ENCODE measurements around the gene PDHA2. TPM values are rescaled to one million over a fixed set of nuclear protein-coding genes. Genes with fewer than 3 reads are reported as not detected.
"Not testable (repeated sequence)": the region's sequence is repeated elsewhere in the genome, so short reads cannot be mapped to it uniquely, and the experiment has no call there.

The PDHA2 gene
- total RNA-seq, 1 donor from 2014 or later: not detected

DNA sequence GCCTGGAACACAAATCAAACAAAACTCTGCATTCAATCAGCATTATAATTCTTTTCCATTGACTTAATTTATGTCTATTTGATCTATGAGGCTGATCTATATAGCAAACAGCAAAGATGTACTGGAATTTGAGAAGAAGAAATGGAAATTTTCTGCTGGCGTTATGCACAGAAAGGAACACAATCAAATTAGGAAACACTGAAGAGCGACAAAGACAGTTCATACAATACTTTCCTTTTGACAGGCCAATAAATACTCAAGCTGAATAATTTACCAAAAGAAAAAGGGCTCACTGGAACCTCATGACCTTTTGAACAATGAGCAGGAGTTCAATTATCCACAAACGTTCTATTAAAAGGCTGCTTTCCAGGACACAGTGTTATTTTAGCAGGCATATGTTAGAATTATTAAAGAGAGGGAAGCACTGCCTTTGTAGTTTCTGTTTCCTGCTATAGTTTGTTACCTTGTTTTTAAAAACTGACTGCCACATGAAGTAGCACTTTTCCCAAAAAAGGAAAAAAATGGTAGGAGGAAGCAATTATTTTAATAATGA lies 8.1 kb downstream of the PDHA2 start:
- DNase-seq (ENCODE audit: low spot score): no peak
- TF ChIP-seq, protein P1, sequence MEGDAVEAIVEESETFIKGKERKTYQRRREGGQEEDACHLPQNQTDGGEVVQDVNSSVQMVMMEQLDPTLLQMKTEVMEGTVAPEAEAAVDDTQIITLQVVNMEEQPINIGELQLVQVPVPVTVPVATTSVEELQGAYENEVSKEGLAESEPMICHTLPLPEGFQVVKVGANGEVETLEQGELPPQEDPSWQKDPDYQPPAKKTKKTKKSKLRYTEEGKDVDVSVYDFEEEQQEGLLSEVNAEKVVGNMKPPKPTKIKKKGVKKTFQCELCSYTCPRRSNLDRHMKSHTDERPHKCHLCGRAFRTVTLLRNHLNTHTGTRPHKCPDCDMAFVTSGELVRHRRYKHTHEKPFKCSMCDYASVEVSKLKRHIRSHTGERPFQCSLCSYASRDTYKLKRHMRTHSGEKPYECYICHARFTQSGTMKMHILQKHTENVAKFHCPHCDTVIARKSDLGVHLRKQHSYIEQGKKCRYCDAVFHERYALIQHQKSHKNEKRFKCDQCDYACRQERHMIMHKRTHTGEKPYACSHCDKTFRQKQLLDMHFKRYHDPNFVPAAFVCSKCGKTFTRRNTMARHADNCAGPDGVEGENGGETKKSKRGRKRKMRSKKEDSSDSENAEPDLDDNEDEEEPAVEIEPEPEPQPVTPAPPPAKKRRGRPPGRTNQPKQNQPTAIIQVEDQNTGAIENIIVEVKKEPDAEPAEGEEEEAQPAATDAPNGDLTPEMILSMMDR (IDR thresholded peaks at IDR 0.05; ENCODE audit: unreplicated experiment): no peak
- Mint-ChIP-seq H3K4me1 (ENCODE audit: unreplicated experiment) (no peaks in the 10 kb centered on the region), H3K9me3 (ENCODE audit: unreplicated experiment) (no peaks in the 10 kb centered on the region), H3K4me3 (ENCODE audit: unreplicated experiment) (no peak overlapping the region), H3K36me3 (ENCODE audit: low read depth, unreplicated experiment) (no peaks in the 10 kb centered on the region), H3K27ac (ENCODE audit: unreplicated experiment) (no peak overlapping the region), H3K27me3 (ENCODE audit: unreplicated experiment) (no peaks in the 10 kb centered on the region)

DNA sequence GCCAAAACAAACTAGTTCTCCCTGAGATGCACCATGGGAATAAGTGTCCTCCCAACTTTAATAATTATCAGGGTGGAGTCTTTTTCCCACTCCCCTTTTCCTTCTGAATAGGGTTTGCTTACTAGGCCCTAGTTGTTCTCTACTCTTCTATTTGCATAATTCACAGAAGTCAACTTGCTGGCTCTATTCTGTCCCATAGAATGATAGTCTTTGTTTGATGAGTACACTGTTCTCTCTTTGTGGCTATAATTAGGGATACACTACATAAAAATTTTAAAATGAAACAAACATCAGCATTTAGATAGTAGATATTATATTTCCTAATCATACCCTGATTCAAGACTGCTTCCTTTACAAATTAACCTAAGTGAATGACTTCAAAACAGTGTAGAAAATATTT lies 10.3 kb downstream of the PDHA2 start:
- Mint-ChIP-seq H3K27ac (ENCODE audit: unreplicated experiment) (no peak overlapping the region), H3K9me3 (ENCODE audit: unreplicated experiment) (no peaks in the 10 kb centered on the region), H3K4me1 (ENCODE audit: unreplicated experiment) (no peaks in the 10 kb centered on the region), H3K27me3 (ENCODE audit: unreplicated experiment) (no peaks in the 10 kb centered on the region), H3K36me3 (ENCODE audit: low read depth, unreplicated experiment) (no peaks in the 10 kb centered on the region), H3K4me3 (ENCODE audit: unreplicated experiment) (no peak overlapping the region)
- DNase-seq (ENCODE audit: low spot score): no peak
- TF ChIP-seq, protein P1 (IDR thresholded peaks at IDR 0.05; ENCODE audit: unreplicated experiment): no peak

DNA sequence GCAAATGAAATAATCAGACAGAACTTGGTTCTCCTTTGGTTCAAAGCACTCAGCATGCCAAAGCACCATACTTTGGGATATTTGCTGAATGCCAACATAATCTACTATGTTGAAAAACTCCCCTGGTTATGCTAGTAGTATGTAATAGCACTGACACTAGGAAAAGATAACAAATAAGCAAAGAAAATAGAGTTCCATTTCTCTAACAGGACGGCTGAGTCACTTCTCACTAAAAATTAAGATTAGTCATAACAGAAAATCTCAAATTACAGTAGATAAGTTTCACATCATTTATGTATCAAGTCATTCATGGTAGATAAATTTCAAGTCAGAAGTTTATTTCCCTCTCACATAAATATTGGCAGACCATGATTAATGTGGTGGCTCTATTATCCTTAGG lies 17.9 kb downstream of the PDHA2 start:
- TF ChIP-seq, protein P1 (IDR thresholded peaks at IDR 0.05; ENCODE audit: unreplicated experiment): no peak
- H3K27ac Mint-ChIP-seq (ENCODE audit: unreplicated experiment): no peak overlapping the region

DNA sequence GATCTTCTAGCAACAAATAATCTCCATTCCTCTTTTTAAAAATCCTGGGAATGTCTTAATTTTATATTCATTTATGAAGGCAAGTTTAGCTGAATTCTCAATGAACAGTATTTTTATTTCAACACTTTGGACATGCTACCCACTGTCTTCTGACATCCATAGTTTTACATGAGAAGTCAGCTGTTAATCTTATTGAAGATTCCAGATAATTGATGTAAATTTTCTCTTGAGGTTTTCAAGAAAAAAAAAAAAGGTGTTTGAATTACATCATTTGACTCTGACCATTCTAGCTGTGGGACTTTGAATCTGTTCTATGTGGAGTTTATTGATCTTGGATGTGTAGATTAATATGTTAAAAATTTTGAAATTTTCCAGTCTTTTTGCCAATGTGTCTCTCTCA lies 28.0 kb downstream of the PDHA2 start:
- H3K36me3 Mint-ChIP-seq (ENCODE audit: low read depth, unreplicated experiment): no peaks in the 10 kb centered on the region
- H3K9me3 Mint-ChIP-seq (ENCODE audit: unreplicated experiment): no peaks in the 10 kb centered on the region
- TF ChIP-seq, protein P1 (IDR thresholded peaks at IDR 0.05; ENCODE audit: unreplicated experiment): no peak
- no peak overlapping the region for H3K4me3 Mint-ChIP-seq (ENCODE audit: unreplicated experiment)
- DNase-seq (ENCODE audit: low spot score): no peak
- no peaks in the 10 kb centered on the region for H3K27me3 Mint-ChIP-seq (ENCODE audit: unreplicated experiment)
- no peak overlapping the region for H3K27ac Mint-ChIP-seq (ENCODE audit: unreplicated experiment)
- no peaks in the 10 kb centered on the region for H3K4me1 Mint-ChIP-seq (ENCODE audit: unreplicated experiment)

More for the DNA sequence above, 17.9 kb downstream of the PDHA2 start:
- no peaks in the 10 kb centered on the region for H3K4me1 Mint-ChIP-seq (ENCODE audit: unreplicated experiment)
- no peak for DNase-seq (ENCODE audit: low spot score)
- H3K9me3 Mint-ChIP-seq (ENCODE audit: unreplicated experiment): no peaks in the 10 kb centered on the region
- H3K4me3 Mint-ChIP-seq (ENCODE audit: unreplicated experiment): no peak overlapping the region
- H3K27me3 Mint-ChIP-seq (ENCODE audit: unreplicated experiment): no peaks in the 10 kb centered on the region
- H3K36me3 Mint-ChIP-seq (ENCODE audit: low read depth, unreplicated experiment): no peaks in the 10 kb centered on the region

DNA sequence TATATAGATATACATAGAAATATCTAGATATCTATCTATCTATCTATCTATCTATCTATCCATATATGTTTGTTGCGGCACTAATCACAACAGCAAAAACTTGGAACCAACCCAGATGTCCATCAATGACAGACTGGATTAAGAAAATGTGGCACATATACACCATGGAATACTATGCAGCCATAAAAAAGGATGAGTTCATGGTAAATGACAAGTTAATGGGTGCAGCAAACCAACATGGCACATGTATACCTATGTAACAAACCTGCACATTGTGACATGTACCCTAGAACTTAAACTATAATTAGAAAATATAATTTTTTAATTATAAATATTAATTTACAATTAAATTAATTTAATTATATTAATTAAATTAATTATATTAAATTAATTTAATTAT lies 29.5 kb downstream of the PDHA2 start:
- not testable (repeated sequence) for DNase-seq (ENCODE audit: low spot score); H3K27me3 Mint-ChIP-seq (ENCODE audit: unreplicated experiment); H3K27ac Mint-ChIP-seq (ENCODE audit: unreplicated experiment); H3K4me1 Mint-ChIP-seq (ENCODE audit: unreplicated experiment); H3K4me3 Mint-ChIP-seq (ENCODE audit: unreplicated experiment); H3K9me3 Mint-ChIP-seq (ENCODE audit: unreplicated experiment); H3K36me3 Mint-ChIP-seq (ENCODE audit: low read depth, unreplicated experiment)
